Bone marrow (tissue), 2 donors: ENCODE data around the gene GRIN3A.
"Not testable (repeated sequence)": the region's sequence is repeated elsewhere in the genome, so short reads cannot be mapped to it uniquely, and the experiment has no call there.

ENCODE experiments used
- DNase-seq, 2 donors: peaks; one replicate each; lab custom pipeline; 2025; lab: John Stamatoyannopoulos, UW

GRIN3A gene

DNA sequence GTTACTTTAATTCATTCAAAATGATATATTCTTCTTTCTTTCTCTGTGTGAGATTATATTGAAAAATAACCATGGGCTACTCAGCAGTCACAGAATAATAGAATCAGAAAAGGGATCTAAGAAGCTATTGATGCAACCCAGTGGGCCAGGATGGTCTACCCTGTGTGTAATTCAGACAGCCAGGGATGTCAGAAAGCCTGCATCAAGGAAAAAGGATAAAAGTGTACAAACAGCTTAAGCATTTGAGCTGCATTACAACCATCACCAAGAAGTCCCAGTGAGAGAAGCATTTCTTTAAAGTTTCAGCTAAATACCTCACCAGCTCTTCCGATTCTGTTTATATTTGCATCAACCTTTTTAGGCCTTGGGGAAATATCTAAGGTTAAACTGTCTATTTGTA, 105.8 kb downstream of the GRIN3A start:
- DNase-seq = no peak

- DNase-seq = no peak
Measured at GRCh38 chr9:101631892-101632291, 106.6 kb downstream of the GRIN3A start.

DNA sequence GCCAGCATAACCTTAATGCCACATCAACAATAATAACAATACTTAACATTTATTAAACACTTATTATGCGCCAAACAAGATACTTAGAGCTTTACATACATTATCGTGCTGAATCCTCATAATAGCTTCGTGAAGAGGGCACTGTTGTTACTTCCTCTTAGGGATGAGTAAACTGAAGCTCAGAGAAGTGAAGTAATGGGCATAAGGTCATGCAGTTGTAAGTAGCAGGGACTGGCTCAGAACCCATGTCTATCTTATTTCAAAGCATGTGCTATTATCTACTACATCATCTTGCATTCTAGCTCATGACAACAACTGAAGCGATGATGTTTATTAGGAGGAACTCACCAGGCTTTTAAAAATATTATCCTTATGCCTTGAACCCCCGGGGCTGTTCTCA, 108.8 kb downstream of the GRIN3A start:
- no peak for DNase-seq

- DNase-seq = no peak
Measured at GRCh38 chr9:101628173-101628572, 110.3 kb downstream of the GRIN3A start.

DNA sequence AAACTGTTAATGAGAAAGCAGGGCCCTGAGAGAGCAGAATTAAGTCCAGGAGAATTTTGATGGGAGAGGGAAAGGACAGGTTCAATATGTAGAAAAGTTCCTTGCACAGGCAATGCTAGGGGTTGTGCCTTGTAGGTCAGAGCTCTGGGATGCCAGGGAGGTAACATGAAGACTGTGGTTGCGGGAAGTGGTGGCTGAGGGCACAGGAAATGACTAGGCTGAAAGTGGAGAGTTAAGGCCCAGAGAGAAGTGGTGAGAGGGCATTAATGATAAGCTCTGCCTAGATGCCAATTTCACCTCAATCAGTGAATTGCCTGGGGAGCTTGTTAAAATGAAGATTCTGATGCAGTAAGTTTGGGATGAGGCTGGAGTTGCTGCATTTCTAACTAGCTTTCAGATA, 112.2 kb downstream of the GRIN3A start:
- peak in 1 of 2 donors; percentile 21 for DNase-seq

DNA sequence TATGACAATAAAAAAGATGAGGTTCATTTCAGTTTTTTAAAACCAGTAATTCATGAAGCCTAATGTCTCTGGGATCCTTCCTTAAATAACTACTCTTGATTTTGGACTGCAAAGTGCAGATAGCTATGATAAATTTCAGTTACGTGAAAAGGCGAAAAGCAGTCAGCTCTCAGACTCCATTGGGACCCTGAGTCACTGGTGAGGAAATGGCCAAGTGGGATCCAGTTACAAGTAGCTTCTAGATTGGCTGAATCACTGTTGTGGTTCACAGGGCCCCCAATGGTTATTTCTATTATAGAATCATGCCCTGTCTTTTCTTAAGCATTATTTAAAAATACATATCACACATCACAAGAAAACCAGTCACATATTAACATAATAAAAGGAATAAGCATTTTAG, 112.6 kb downstream of the GRIN3A start:
- DNase-seq = no peak

DNA sequence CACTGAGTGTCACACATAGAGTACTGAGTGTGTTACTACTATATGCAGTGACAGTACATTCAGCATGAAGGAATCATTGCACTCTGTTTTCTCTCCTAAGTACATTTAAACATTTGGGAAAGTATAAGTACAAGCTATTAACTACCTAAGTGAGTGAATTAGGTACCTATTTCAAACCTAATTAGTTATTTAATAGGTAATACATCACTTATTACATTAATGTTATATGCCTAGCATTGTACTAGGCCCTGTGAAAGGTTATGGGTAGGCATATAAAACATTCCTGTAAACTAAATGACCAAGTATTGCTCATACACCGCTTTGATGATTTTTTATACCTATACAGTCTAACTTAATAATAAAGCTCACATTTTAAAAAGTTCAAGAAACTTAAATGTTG, 118.0 kb downstream of the GRIN3A start:
- DNase-seq = no peak

- DNase-seq = no peak
Measured at GRCh38 chr9:101618698-101619097, 119.7 kb downstream of the GRIN3A start.

DNA sequence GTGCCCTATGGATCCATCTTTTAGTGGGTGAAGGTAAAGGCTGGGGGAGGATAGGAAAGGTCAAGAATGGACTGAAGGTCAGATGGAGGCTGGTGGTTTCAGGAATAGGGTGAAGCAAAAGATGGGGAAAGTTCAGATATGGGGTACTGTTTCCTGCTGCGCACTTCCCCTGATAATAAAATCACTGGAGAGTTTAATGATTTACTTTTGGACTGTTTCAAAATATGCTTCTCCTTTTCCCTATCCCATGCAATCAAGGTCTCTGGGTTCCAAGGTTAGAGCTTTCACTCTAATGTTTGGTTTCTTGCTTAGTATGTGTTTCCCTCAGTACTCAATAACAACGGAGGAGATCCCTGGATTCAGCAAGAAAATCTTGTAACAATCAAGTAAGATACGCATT, 132.9 kb downstream of the GRIN3A start:
- DNase-seq = no peak

- no peak for DNase-seq
Measured at GRCh38 chr9:101604296-101604695, 134.2 kb downstream of the GRIN3A start.

DNA sequence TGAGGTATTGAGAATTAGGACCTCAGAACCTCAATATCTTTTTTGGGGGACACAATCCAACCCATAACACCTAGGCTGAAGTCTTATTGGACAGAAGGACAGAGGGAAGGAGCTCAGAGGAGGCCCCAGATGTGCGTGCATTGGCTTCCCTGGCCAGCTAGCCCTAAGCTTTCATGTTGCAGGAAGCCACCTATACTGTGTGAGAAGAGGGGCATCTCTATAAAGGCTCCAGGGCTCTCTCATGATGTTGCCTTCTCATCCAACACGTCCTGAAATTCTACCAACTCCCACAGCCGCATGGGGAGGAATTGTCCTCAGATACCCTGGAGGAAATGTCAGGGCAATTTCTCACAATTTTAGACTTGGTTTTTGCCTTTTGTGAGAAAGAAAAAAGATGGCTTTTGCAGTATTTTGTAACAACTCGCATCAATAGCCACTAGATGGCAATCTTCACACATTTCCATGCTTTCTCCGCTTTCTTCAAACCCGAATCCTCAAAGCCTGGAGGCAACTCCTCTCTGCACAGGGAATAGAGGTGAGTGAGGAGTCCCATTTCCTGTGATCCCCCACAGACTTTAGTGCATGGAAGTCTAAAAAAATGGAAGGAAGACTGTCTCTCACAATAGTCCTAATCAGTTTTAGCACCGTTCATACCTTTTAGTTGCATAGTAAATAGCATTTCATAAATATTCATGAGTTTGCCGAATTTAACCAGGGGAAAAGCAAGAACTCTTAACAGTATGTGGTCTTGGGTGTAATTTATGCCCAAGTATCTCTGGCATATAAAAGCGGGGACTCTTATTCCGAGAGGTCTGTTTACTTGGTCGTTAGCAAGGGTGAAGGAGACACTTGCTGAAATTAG, 136.3 kb downstream of the GRIN3A start:
- no peak for DNase-seq

DNA sequence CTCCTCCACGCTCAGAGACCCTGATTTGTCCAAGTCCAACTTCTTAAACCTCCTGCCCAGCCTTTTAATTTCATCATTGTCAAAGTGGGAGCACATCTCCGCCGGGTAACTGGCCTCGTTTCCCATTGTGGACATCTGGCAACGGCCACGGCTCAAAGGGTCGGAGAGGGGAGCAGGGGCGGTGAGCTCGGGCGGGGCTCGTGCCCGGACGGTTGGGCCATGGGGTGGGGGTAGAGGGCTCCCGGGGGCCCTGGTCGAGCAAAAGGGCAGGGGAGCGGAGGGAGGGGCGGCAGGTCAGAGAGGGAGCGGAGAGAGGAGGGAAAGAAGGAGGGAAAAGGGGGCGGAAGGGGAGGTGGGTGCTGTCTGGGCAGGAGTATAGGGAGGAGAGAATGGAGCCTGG, 143.7 kb downstream of the GRIN3A start, which contains the start of gene PPP3R2:
Gene PPP3R2 (minus strand): TSS at position 174 of the 400 bp plus-strand sequence. CDS start 48 bp downstream, at position 126.
- no peak for DNase-seq

- no peak for DNase-seq
Measured at GRCh38 chr9:101593345-101593744, 145.1 kb downstream of the GRIN3A start.

GRCh38 chr9:101592788-101593187, 145.7 kb downstream of the GRIN3A start:
- no peak for DNase-seq

DNA sequence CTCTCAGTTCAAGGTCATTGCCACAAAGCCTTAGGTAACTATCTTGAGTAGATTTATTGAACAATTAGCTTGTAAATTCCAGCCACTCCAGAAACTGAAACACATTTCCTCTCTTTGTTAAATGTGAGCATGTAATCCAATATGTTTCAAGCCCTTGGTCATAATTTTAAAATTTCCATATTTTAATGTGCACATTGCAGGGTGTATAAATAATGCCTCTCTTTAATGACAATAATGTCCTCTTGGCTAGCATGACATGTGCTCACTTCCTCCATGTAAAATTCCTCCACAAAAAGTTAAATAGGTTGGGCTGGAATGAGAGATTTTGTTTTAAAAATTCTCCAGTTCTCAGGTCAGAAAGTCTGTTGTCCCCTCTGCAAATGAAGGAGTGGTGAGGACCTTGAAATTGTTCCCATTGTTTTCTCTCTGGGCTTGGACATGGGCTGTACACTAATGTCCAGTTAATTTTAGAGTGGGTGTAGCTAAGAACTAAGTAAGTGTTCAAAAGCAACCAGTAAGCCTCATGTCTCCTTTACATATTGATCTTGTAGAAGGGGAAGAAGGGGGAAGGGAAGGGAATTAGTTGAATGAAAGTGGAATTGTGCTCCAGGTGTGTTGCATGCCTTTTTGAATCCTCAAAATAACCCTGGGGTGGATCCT, 146.5 kb downstream of the GRIN3A start:
- no peak for DNase-seq

DNA sequence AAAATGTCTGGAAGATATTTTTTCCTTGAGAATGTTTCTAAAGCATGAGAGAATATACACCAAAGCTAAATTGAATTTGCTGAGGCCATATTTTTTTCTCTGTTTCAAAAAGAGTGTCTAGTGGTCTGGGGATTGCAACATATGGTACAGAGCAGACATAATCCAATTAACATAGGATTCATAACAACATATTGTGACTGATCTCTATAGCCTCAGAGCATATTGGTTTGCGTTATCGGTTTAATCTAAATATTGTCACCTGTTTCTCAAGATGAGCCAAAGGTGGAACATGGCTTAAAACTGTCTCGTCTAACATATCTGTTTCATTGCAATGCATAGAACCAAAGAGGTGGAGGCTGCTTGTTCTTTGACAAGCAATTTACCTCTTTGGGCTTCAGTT, 147.5 kb downstream of the GRIN3A start:
- DNase-seq = no peak

GRCh38 chr9:101590074-101590473, 148.4 kb downstream of the GRIN3A start:
- not testable (repeated sequence) for DNase-seq

GRCh38 chr9:101587332-101588043, 151.0 kb downstream of the GRIN3A start:
- no peak for DNase-seq

- DNase-seq = no peak
Measured at GRCh38 chr9:101586651-101587050, 151.8 kb downstream of the GRIN3A start.

DNA sequence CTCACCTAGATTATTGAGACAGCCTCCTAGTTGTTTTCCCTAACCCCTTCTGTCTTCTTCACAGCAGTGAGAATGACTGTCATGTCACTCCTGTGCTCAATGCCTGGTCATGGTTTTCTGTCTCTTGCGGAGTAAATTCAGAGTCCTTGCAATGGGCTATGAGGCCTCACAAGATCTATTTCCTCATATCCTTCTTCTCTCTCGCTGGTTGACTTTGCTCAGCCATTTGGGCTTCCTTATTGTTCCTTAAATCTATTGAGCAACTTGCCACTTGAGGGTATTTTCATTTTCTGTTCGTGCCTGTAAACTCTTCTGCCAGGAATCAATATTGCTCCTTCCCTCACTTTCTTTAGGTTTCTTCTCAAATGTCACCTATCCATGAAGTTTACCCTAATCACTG, 152.7 kb downstream of the GRIN3A start:
- no peak for DNase-seq

DNA sequence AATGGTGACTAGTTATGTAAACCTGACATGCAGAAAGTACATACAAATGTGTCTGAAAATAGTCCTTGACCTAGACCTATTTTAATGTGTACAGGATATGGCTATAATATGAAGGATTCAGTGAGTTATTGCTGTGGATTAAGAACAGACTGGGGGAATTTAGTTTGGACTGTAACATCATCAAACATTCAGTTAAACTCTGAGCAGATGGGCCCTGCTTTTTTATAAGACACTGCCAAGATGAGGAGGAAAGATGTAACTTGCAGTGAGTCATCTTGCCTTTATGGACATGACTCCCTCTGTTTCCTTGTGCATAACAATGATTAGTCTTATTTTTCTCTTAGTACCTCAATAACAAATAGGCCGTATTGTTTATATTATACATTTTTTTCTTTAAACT, 155.9 kb downstream of the GRIN3A start:
- no peak for DNase-seq

- DNase-seq = no peak
Measured at GRCh38 chr9:101579711-101580545, 158.5 kb downstream of the GRIN3A start.
